ENCODE data around the gene DCTN3. TPM values are rescaled to one million over a fixed set of nuclear protein-coding genes. Genes with fewer than 3 reads are reported as not detected.

DCTN3 gene
- total and polyA plus RNA-seq, 2 donors from 2014 or later = 92.0 to 175 TPM

DNA sequence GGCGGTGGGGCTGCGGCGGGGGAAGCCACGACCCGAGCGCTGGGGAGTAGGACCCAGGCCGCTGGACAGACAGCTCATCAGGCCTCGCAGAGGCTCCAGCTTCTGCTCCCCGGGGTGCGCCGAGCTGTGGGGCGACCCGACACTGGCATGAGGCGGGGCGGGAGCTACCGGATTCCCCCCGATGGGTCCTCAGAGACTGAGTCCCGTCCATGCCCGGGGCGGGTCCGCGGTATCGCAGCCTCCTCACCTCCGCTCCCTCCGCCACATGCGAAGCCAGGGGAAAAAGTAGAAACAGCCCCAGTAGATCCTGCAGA, 44.7 kb upstream of the DCTN3 start:
- peak overlapping the region in 2 of 3 donors; percentile 52 to 62 for H3K9ac ChIP-seq (ENCODE audit: low read length in 3 of 3)
- intact Hi-C loops (cut with DNase I) = no loop called here
- H3K36me3 ChIP-seq (ENCODE audit: control insufficient read depth in 2 of 3, insufficient read depth in 3 of 3, low read length in 3 of 3) = peaks cover 0 to 4% (median 0%) of the 10 kb centered on the region in 3 donors
- no peaks in the 10 kb centered on the region for H3K27me3 ChIP-seq (ENCODE audit: control insufficient read depth, insufficient read depth, low read length)
- TF ChIP-seq, protein P1, sequence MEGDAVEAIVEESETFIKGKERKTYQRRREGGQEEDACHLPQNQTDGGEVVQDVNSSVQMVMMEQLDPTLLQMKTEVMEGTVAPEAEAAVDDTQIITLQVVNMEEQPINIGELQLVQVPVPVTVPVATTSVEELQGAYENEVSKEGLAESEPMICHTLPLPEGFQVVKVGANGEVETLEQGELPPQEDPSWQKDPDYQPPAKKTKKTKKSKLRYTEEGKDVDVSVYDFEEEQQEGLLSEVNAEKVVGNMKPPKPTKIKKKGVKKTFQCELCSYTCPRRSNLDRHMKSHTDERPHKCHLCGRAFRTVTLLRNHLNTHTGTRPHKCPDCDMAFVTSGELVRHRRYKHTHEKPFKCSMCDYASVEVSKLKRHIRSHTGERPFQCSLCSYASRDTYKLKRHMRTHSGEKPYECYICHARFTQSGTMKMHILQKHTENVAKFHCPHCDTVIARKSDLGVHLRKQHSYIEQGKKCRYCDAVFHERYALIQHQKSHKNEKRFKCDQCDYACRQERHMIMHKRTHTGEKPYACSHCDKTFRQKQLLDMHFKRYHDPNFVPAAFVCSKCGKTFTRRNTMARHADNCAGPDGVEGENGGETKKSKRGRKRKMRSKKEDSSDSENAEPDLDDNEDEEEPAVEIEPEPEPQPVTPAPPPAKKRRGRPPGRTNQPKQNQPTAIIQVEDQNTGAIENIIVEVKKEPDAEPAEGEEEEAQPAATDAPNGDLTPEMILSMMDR (IDR thresholded peaks at IDR 0.05; ENCODE audit: borderline replicate concordance, extremely low read depth, insufficient read depth) = no peak
- no peak for FAIRE-seq
- no peaks in the 10 kb centered on the region for H3K9me3 ChIP-seq (ENCODE audit: control insufficient read depth in 2 of 3, insufficient read depth in 1 of 3, low read length in 3 of 3)
- DNase-seq = no peak
- peak overlapping the region; percentile 28 to 76 (median 65) for H3K4me3 ChIP-seq (ENCODE audit: low read length in 3 of 3)
- peak overlapping the region; percentile 73 to 76 for H3K27ac ChIP-seq (ENCODE audit: low read depth in 2 of 2, low read length in 2 of 2)
- peaks cover 0 to 2% (median 0%) of the 10 kb centered on the region in 3 donors for H3K4me1 ChIP-seq (ENCODE audit: control insufficient read depth in 2 of 3, insufficient read depth in 2 of 3, low read depth in 1 of 3, low read length in 3 of 3)

DNA sequence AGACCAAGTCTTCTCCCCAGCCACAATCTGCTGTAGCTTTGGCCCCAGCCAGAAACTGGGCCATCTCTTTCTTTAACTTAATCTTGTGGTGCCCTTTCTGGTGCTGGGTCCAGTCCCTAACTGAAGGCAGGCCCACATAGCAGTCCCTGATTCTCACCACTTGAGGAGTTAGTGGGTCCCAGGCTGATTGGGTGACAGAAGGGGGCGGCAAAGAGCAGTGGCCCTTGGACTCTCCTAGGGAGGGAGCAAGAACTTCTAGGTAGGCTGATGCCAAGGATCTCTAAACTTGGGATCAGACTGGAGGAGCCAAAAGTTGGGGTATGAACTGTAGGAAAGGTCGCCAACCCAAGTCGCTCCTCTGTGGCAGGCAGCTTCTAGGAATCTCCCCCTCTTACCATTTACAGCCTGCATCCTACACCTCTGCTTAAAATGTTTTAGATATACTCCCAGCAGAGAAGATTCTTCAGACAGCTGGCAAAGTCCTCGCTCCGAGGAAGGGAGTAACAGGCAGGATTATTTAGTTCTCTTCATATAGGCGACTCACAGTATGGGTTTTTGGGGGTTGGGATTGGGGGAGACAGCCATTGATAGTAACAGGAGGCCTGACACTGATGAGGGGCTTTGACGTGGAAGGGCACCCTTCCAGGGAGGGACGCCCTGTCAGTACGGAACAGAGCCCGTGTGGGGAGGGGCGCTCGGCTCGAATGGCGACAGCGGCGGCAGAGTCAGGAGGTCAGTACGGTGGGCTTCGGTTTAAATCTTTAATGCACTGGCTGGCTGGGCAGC, 44.2 kb upstream of the DCTN3 start:
- Histone ChIP-seq H3K27ac (ENCODE audit: low read depth in 2 of 2, low read length in 2 of 2) (peak overlapping the region; percentile 73 to 76), H3K4me1 (ENCODE audit: control insufficient read depth in 2 of 3, insufficient read depth in 2 of 3, low read depth in 1 of 3, low read length in 3 of 3) (peaks cover 0 to 2% (median 0%) of the 10 kb centered on the region in 3 donors), H3K9me3 (ENCODE audit: control insufficient read depth in 2 of 3, insufficient read depth in 1 of 3, low read length in 3 of 3) (no peaks in the 10 kb centered on the region), H3K9ac (ENCODE audit: low read length in 3 of 3) (peak overlapping the region in 1 of 3 donors; percentile 52), H3K4me3 (ENCODE audit: low read length in 3 of 3) (peak overlapping the region; percentile 17 to 76 (median 65)), H3K27me3 (ENCODE audit: control insufficient read depth, insufficient read depth, low read length) (no peaks in the 10 kb centered on the region), H3K36me3 (ENCODE audit: control insufficient read depth in 2 of 3, insufficient read depth in 3 of 3, low read length in 3 of 3) (peaks cover 0 to 4% (median 0%) of the 10 kb centered on the region in 3 donors)
- FAIRE-seq = no peak
- intact Hi-C loops (cut with DNase I) = no loop called here
- TF ChIP-seq, protein P1 (IDR thresholded peaks at IDR 0.05; ENCODE audit: borderline replicate concordance, extremely low read depth, insufficient read depth) = peak; percentile 85
- DNase-seq = peak; percentile 82 to 91 (median 87)

DNA sequence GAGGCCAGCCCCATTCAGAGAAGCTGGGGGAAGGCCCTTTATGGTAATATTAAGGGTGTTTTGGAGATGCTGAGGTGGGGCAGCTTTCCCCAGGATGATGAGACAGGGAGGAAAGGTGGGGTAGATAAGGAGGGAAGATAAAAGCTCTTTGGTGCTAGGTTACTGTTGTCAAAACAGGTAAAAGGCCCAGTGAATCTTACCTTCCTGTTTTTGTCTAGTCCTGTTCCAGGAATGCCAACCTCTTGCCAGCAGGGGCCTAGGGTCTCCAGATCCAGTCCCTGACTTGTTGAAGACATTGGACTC, 43.0 kb upstream of the DCTN3 start:
- Histone ChIP-seq H3K4me1 (ENCODE audit: control insufficient read depth in 2 of 3, insufficient read depth in 2 of 3, low read depth in 1 of 3, low read length in 3 of 3) (peaks cover 0 to 2% (median 0%) of the 10 kb centered on the region in 3 donors), H3K36me3 (ENCODE audit: control insufficient read depth in 2 of 3, insufficient read depth in 3 of 3, low read length in 3 of 3) (peaks cover 0 to 4% (median 0%) of the 10 kb centered on the region in 3 donors), H3K27me3 (ENCODE audit: control insufficient read depth, insufficient read depth, low read length) (no peaks in the 10 kb centered on the region), H3K9ac (ENCODE audit: low read length in 3 of 3) (no peak overlapping the region), H3K9me3 (ENCODE audit: control insufficient read depth in 2 of 3, insufficient read depth in 1 of 3, low read length in 3 of 3) (no peaks in the 10 kb centered on the region), H3K4me3 (ENCODE audit: low read length in 3 of 3) (no peak overlapping the region), H3K27ac (ENCODE audit: low read depth in 2 of 2, low read length in 2 of 2) (no peak overlapping the region)
- TF ChIP-seq, protein P1 (IDR thresholded peaks at IDR 0.05; ENCODE audit: borderline replicate concordance, extremely low read depth, insufficient read depth) = no peak
- DNase-seq = no peak
- intact Hi-C loops (cut with DNase I) = no loop called here
- FAIRE-seq = no peak
